Omental fat pad (tissue), 4 donors: ENCODE measurements around the gene TTC7B. TPM values are rescaled to one million over a fixed set of nuclear protein-coding genes. Genes with fewer than 3 reads are reported as not detected.

Experiments used
- ATAC-seq: fragments of 150-250 bp; one replicate; pipeline ENCODE4 v1.9.1; 2016; ENCODE audit warnings: mild to moderate bottlenecking, moderate library complexity; ENCODE audit not compliant: low FRiP score
- DNase-seq: peaks from one replicate; pipeline ENCODE4 v3.0.0-alpha.2; 2019; ENCODE audit warnings: low spot score
- CTCF ChIP-seq, 3 donors: fragments of 450-650 bp; IDR thresholded peaks; one replicate each; pipeline ENCODE4 v1.5.1; 2016 to 2017; ENCODE audit warnings: antibody characterized with exemption in 3 of 3, mild to moderate bottlenecking in 3 of 3, moderate library complexity in 2 of 3
- total RNA-seq, 4 donors: library from RNA; depleted of rRNA; stranded (reverse); fragments of >200 nt; gene quantifications; one replicate each; pipeline ENCODE4 v1.1.0, GENCODE V29; 2016

Gene TTC7B
- total RNA-seq, 4 donors from 2014 or later = 31.9 to 56.3 (median 38.4) TPM

- DNase-seq (no peak), ATAC-seq (no peak)
- TF ChIP-seq CTCF (IDR thresholded peaks at IDR 0.05) = no peak
Measured at GRCh38 chr14:90513161-90514014, 302.8 kb downstream of the TTC7B start.

GRCh38 chr14:90512329-90512991 lies 303.8 kb downstream of the TTC7B start:
- no peak for TF ChIP-seq CTCF (IDR thresholded peaks at IDR 0.05)
- ATAC-seq (no peak), DNase-seq (no peak)

- DNase-seq (no peak), ATAC-seq (no peak)
Measured at GRCh38 chr14:90511795-90512328, 304.4 kb downstream of the TTC7B start.

GRCh38 chr14:90511252-90511651 lies 305.0 kb downstream of the TTC7B start:
- no peak for TF ChIP-seq CTCF (IDR thresholded peaks at IDR 0.05)
- ATAC-seq (no peak), DNase-seq (no peak)

More at GRCh38 chr14:90511795-90512328, 304.4 kb downstream of the TTC7B start:
- no peak for TF ChIP-seq CTCF (IDR thresholded peaks at IDR 0.05)

GRCh38 chr14:90510159-90510558 lies 306.1 kb downstream of the TTC7B start:
- DNase-seq (no peak), ATAC-seq (no peak)
- no peak for TF ChIP-seq CTCF (IDR thresholded peaks at IDR 0.05)

GRCh38 chr14:90509403-90509802 lies 306.8 kb downstream of the TTC7B start:
- no peak for ATAC-seq
- TF ChIP-seq CTCF (IDR thresholded peaks at IDR 0.05) = no peak
- no peak for DNase-seq
